ENCODE results near the gene FNDC11. TPM values are rescaled to one million over a fixed set of nuclear protein-coding genes. Genes with fewer than 3 reads are reported as not detected.

FNDC11 gene
- total and polyA plus RNA-seq, 10 donors: 0.33 to 2.0 (median 1.00) TPM

- intact Hi-C loops (cut with DNase I; ENCODE audit: low total_unique reads): no loop called here
- Histone ChIP-seq H3K4me1 (peaks cover 5 to 81% (median 51%) of the 10 kb centered on the region in 6 donors), H3K27ac (no peak overlapping the region), H3K9me3 (no peaks in the 10 kb centered on the region), H3K27me3 (replicated peaks in 1 of 7) (peaks cover 0 to 42% (median 4%) of the 10 kb centered on the region in 7 donors), H3K4me3 (no peak overlapping the region), H3K36me3 (no peaks in the 10 kb centered on the region)
- no peak for DNase-seq
- no peak for TF ChIP-seq CTCF (IDR thresholded peaks at IDR 0.05 in 8 of 11, conservative IDR thresholded peaks at IDR 0.05 in 3 of 11)
- TF ChIP-seq POLR2AphosphoS5 (IDR thresholded peaks at IDR 0.05): no peak
- no peak for TF ChIP-seq POLR2A (IDR thresholded peaks at IDR 0.05)
- 81 to 86% (median 86%) methylated on average over 15 to 20 of the region's 20 CpGs for WGBS, 5 donors
Measured at GRCh38 chr20:63546256-63546955, 7.6 kb upstream of the FNDC11 start.

- no peak for DNase-seq
- 51 to 64% (median 56%) methylated on average over 43 to 58 of the region's 58 CpGs for WGBS, 5 donors
- H3K4me1 ChIP-seq: peaks cover 5 to 78% (median 47%) of the 10 kb centered on the region in 6 donors
- no peaks in the 10 kb centered on the region for H3K36me3 ChIP-seq
- no peak overlapping the region for H3K27ac ChIP-seq
- H3K9me3 ChIP-seq: no peaks in the 10 kb centered on the region
- H3K27me3 ChIP-seq (replicated peaks in 1 of 7): peaks cover 0 to 42% (median 4%) of the 10 kb centered on the region in 7 donors
- TF ChIP-seq CTCF (IDR thresholded peaks at IDR 0.05 in 8 of 11, conservative IDR thresholded peaks at IDR 0.05 in 3 of 11) (no peak), POLR2AphosphoS5 (IDR thresholded peaks at IDR 0.05) (no peak)
- intact Hi-C loops (cut with DNase I; ENCODE audit: low total_unique reads): no loop called here
- peak overlapping the region in 1 of 8 donors; percentile 3 for H3K4me3 ChIP-seq
Measured at GRCh38 chr20:63546956-63547724, 6.8 kb upstream of the FNDC11 start.

- H3K4me3 ChIP-seq: peak within 1 kb of the TSS in 1 of 8 donors; percentile 3
- peaks cover 0 to 49% (median 4%) of the 10 kb centered on the region in 7 donors for H3K27me3 ChIP-seq (replicated peaks in 1 of 7)
- intact Hi-C loops (cut with DNase I; ENCODE audit: low total_unique reads): no loop called here
- no peaks in the 10 kb centered on the region for H3K36me3 ChIP-seq
- no peak within 1 kb of the TSS for H3K27ac ChIP-seq
- H3K9me3 ChIP-seq: no peaks in the 10 kb centered on the region
- 56 to 76% (median 61%) methylated on average over 20 to 35 of the region's 35 CpGs for WGBS, 5 donors
- H3K4me1 ChIP-seq: peaks cover 12 to 78% (median 47%) of the 10 kb centered on the region in 6 donors
- TF ChIP-seq POLR2A (IDR thresholded peaks at IDR 0.05) (no peak), CTCF (IDR thresholded peaks at IDR 0.05 in 8 of 11, conservative IDR thresholded peaks at IDR 0.05 in 3 of 11) (no peak), POLR2AphosphoS5 (IDR thresholded peaks at IDR 0.05) (no peak)
- DNase-seq: no peak
Measured at GRCh38 chr20:63547725-63548480, 6.1 kb upstream of the FNDC11 start, which contains the start of gene SRMS. Gene SRMS, minus strand, starts transcription at chr20:63547749. Its CDS starts 286 bp downstream, at chr20:63547463.
